Activated T-cell treated with anti-CD3 and anti-CD28 coated beads, Interleukin-2, amount 50 U/mL, for 4 hours (primary cell): ENCODE results near the gene PRDM16. TPM values are rescaled to one million over a fixed set of nuclear protein-coding genes. Genes with fewer than 3 reads are reported as not detected.

ENCODE experiments used
- ATAC-seq, 2 donors: fragments of 200-7000 bp; cut with Tn5 transposase; one replicate each; pipeline ENCODE4 v1.10.0; 2021
- DNase-seq: peaks from one replicate; pipeline ENCODE4 v3.0.0-alpha.2; 2020
- H3K27me3 Mint-ChIP-seq: one replicate; pipeline ENCODE4 v1.8.0; 2021; ENCODE audit warnings: low read depth, mixed read lengths
- H3K36me3 Mint-ChIP-seq: one replicate; pipeline ENCODE4 v1.8.0; 2022; ENCODE audit warnings: mixed read lengths; ENCODE audit not compliant: insufficient read depth
- H3K4me1 Mint-ChIP-seq: one replicate; pipeline ENCODE4 v1.8.0; 2021; ENCODE audit warnings: low read depth, mixed read lengths
- H3K4me3 Mint-ChIP-seq: one replicate; pipeline ENCODE4 v1.8.0; 2021; ENCODE audit warnings: mild to moderate bottlenecking, moderate library complexity, mixed read lengths
- H3K9me3 Mint-ChIP-seq: one replicate; pipeline ENCODE4 v1.8.0; 2021; ENCODE audit warnings: mixed read lengths
- total RNA-seq, 3 donors: library from RNA; stranded (reverse); gene quantifications; one replicate each; pipeline ENCODE4 v1.2.1, GENCODE V29; 2021

Gene PRDM16
- total RNA-seq, 3 donors from 2014 or later: 0.05 to 0.22 TPM; not detected in 1

DNA sequence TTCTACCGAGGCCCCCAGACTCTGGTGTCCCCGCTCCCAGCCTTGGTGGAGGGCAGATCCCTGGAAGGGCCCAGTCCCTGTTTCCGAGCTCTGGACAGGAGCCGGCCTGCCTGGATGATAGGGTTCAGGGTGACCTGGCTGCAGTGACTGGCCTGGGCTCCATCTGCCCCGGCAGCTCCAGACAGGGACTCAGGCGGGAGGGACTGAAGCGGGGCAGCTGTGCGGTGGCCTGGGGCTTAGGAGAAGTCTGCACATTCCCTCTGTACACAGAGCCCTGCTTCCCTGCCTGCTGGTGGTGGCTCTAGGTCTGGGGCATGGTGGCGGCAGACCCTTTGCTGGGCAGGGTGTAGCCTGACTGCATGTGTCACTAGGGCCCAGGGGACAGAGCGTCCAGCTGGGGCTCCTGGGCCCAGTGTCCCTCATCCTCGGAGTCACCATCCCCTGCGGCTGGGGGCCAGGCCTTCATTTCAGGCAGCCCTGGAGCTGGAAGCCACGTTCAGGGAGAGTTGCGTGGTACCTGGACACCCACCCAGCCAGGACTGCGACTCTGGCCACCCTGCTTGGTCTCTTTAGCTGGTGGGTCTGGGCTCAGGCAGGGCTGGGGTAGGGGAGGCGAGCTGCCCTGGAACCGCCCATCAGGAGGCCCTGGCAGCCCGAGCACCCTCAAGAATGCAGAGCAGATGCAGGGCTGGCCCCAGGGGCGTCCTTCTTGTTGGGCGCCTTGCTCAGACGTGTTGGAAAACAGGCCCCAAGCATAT is 395.1 kb downstream of the PRDM16 start:
- ATAC-seq (no peak), DNase-seq (no peak)

GRCh38 chr1:3464649-3465025 is 395.6 kb downstream of the PRDM16 start:
- no peaks in the 10 kb centered on the region for H3K9me3 Mint-ChIP-seq
- no peak overlapping the region for H3K4me3 Mint-ChIP-seq
- H3K27me3 Mint-ChIP-seq: no peaks in the 10 kb centered on the region
- no peaks in the 10 kb centered on the region for H3K36me3 Mint-ChIP-seq
- DNase-seq: no peak
- no peak for ATAC-seq
- H3K4me1 Mint-ChIP-seq: no peaks in the 10 kb centered on the region

More for the DNA sequence above, 395.1 kb downstream of the PRDM16 start:
- H3K4me1 Mint-ChIP-seq: no peaks in the 10 kb centered on the region
- H3K36me3 Mint-ChIP-seq: no peaks in the 10 kb centered on the region
- no peaks in the 10 kb centered on the region for H3K9me3 Mint-ChIP-seq
- no peaks in the 10 kb centered on the region for H3K27me3 Mint-ChIP-seq
- H3K4me3 Mint-ChIP-seq: no peak overlapping the region

DNA sequence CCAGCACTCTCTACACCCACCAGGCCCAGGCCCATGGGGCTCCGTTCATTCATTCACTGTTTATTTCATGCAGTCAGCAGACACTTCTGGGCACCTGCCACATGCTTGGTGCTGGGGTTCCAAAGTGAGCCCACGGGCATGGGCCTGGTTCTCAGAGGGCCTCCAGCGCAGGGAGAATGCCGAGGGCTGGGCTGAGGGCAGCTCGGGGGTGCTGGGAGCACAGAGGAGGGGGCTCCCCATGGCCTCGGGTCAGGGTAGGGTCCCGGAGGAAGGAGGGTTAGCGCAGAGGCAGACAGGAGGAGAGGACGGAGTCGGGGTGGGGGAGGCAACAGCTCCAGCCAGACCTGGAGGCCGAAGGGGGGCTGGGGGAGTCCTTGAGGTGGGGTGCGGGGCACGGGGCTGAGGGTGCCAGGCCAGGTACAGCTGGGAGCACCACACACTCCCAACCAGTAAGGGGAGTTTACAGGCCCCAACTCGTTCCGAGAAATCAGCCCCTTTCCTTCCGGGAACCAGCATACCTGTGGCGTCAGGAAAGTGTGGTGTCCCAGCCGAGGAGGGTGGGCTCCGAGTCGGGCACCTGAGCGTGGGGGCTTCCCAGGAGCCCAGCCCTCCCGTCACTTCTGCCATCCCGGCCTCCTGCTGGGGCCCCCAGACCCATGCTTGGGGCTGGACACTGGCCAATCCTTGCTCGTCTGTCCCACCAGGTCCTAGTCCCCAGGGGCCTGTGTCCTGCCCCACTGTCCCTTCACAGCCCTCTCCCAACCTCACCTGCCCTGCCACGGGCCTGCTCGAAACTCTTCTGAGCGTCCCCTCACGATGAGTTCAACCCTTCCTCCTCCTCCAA is 396.3 kb downstream of the PRDM16 start:
- no peaks in the 10 kb centered on the region for H3K9me3 Mint-ChIP-seq
- no peak for ATAC-seq
- no peaks in the 10 kb centered on the region for H3K27me3 Mint-ChIP-seq

GRCh38 chr1:3465935-3466321 is 396.9 kb downstream of the PRDM16 start:
- Mint-ChIP-seq H3K9me3 (no peaks in the 10 kb centered on the region), H3K36me3 (no peaks in the 10 kb centered on the region), H3K4me3 (no peak overlapping the region), H3K4me1 (no peaks in the 10 kb centered on the region), H3K27me3 (no peaks in the 10 kb centered on the region)
- no peak for DNase-seq
- ATAC-seq: no peak

More for the DNA sequence above, 396.3 kb downstream of the PRDM16 start:
- Mint-ChIP-seq H3K36me3 (no peaks in the 10 kb centered on the region), H3K4me3 (no peak overlapping the region), H3K4me1 (no peaks in the 10 kb centered on the region)
- DNase-seq: no peak

- ATAC-seq: no peak
- Mint-ChIP-seq H3K4me3 (no peak overlapping the region), H3K27me3 (no peaks in the 10 kb centered on the region), H3K4me1 (no peaks in the 10 kb centered on the region), H3K36me3 (no peaks in the 10 kb centered on the region), H3K9me3 (no peaks in the 10 kb centered on the region)
- no peak for DNase-seq
These were observed 397.5 kb downstream of the PRDM16 start for GRCh38 chr1:3466366-3467075.

GRCh38 chr1:3467096-3468036 is 398.4 kb downstream of the PRDM16 start:
- Mint-ChIP-seq H3K4me1 (no peaks in the 10 kb centered on the region), H3K9me3 (no peaks in the 10 kb centered on the region), H3K4me3 (no peak overlapping the region), H3K36me3 (no peaks in the 10 kb centered on the region), H3K27me3 (no peaks in the 10 kb centered on the region)
- DNase-seq (no peak), ATAC-seq (no peak)

- no peaks in the 10 kb centered on the region for H3K36me3 Mint-ChIP-seq
- ATAC-seq: no peak
- no peaks in the 10 kb centered on the region for H3K27me3 Mint-ChIP-seq
- no peaks in the 10 kb centered on the region for H3K9me3 Mint-ChIP-seq
- H3K4me3 Mint-ChIP-seq: no peak overlapping the region
- H3K4me1 Mint-ChIP-seq: no peaks in the 10 kb centered on the region
- no peak for DNase-seq
These were observed 399.5 kb downstream of the PRDM16 start for GRCh38 chr1:3468236-3469103.

- Mint-ChIP-seq H3K4me1 (no peaks in the 10 kb centered on the region), H3K4me3 (no peak overlapping the region), H3K36me3 (no peaks in the 10 kb centered on the region), H3K9me3 (no peaks in the 10 kb centered on the region), H3K27me3 (no peaks in the 10 kb centered on the region)
- no peak for ATAC-seq
- DNase-seq: no peak
These were observed 400.3 kb downstream of the PRDM16 start for GRCh38 chr1:3469104-3469848.

GRCh38 chr1:3469849-3470649 is 401.0 kb downstream of the PRDM16 start:
- no peaks in the 10 kb centered on the region for H3K27me3 Mint-ChIP-seq
- no peak overlapping the region for H3K4me3 Mint-ChIP-seq
- ATAC-seq: no peak
- no peaks in the 10 kb centered on the region for H3K9me3 Mint-ChIP-seq
- no peaks in the 10 kb centered on the region for H3K4me1 Mint-ChIP-seq
- DNase-seq: no peak
- no peaks in the 10 kb centered on the region for H3K36me3 Mint-ChIP-seq

- Mint-ChIP-seq H3K4me1 (no peaks in the 10 kb centered on the region), H3K27me3 (no peaks in the 10 kb centered on the region), H3K36me3 (no peaks in the 10 kb centered on the region), H3K4me3 (no peak overlapping the region), H3K9me3 (no peaks in the 10 kb centered on the region)
- no peak for ATAC-seq
- DNase-seq: no peak
These were observed 401.8 kb downstream of the PRDM16 start for GRCh38 chr1:3470650-3471355.

- Mint-ChIP-seq H3K27me3 (no peaks in the 10 kb centered on the region), H3K4me3 (no peak overlapping the region), H3K4me1 (no peaks in the 10 kb centered on the region), H3K36me3 (no peaks in the 10 kb centered on the region), H3K9me3 (no peaks in the 10 kb centered on the region)
- DNase-seq (no peak), ATAC-seq (no peak)
These were observed 402.5 kb downstream of the PRDM16 start for GRCh38 chr1:3471356-3472087.
